OCI-LY1 (cell line): ENCODE measurements around the gene GSG1L.

Source experiments
- H2AFZ ChIP-seq: fragments of 200-600 bp; sonication (generic), shearing (Covaris generic); 2 replicates; pipeline ENCODE4 v1.6.0; 2014; ENCODE audit warnings: antibody characterized with exemption, mild to moderate bottlenecking, low read length
- H3F3A ChIP-seq: fragments of 200-600 bp; sonication (generic), shearing (Covaris generic); 2 replicates; pipeline ENCODE4 v1.6.0; 2014; ENCODE audit warnings: mild to moderate bottlenecking, antibody characterized with exemption, low read length, moderate library complexity; ENCODE audit not compliant: insufficient read depth
- H3K27ac ChIP-seq: fragments of 200-600 bp; sonication (generic); 2 replicates; pipeline ENCODE4 v1.5.1; 2014; ENCODE audit warnings: low read length, mixed run types, mild to moderate bottlenecking, low read depth; ENCODE audit not compliant: poor library complexity, severe bottlenecking
- H3K27me3 ChIP-seq: fragments of 200-600 bp; sonication (generic); 2 replicates; pipeline ENCODE4 v1.6.0; 2014; ENCODE audit warnings: antibody characterized with exemption, mild to moderate bottlenecking, low read length, moderate library complexity; ENCODE audit not compliant: insufficient read depth
- H3K36me3 ChIP-seq: fragments of 200-600 bp; sonication (generic); 2 replicates; pipeline ENCODE4 v1.6.1; 2014; ENCODE audit warnings: mild to moderate bottlenecking, antibody characterized with exemption, low read length, moderate library complexity, mixed read lengths; ENCODE audit not compliant: insufficient read depth
- H3K4me1 ChIP-seq: fragments of 200-600 bp; sonication (generic); 2 replicates; pipeline ENCODE4 v1.5.1; 2014; ENCODE audit warnings: mild to moderate bottlenecking, low read length, moderate library complexity; ENCODE audit not compliant: insufficient read depth, severe bottlenecking
- H3K4me2 ChIP-seq: fragments of 200-600 bp; sonication (generic), shearing (Covaris generic); 2 replicates; pipeline ENCODE4 v1.6.1; 2014; ENCODE audit warnings: low read length
- H3K4me3 ChIP-seq: fragments of 200-600 bp; sonication (generic); 2 replicates; pipeline ENCODE4 v1.5.1; 2014; ENCODE audit warnings: low read length, low read depth, mild to moderate bottlenecking, mixed read lengths; ENCODE audit not compliant: poor library complexity, severe bottlenecking
- H3K79me2 ChIP-seq: fragments of 200-600 bp; shearing (Covaris generic); 2 replicates; pipeline ENCODE4 v1.6.1; 2016; ENCODE audit warnings: mixed run types, low read length, mixed read lengths; ENCODE audit not compliant: insufficient read depth
- H3K9ac ChIP-seq: fragments of 200-600 bp; sonication (generic), shearing (Covaris generic); 2 replicates; pipeline ENCODE4 v1.6.1; 2014; ENCODE audit warnings: mild to moderate bottlenecking, low read length, mixed read lengths
- H3K9me2 ChIP-seq: fragments of 200-600 bp; sonication (generic), shearing (Covaris generic); 2 replicates; pipeline ENCODE4 v1.6.1; 2014; ENCODE audit warnings: low read depth, mild to moderate bottlenecking, low read length, mixed read lengths
- H3K9me3 ChIP-seq: fragments of 200-600 bp; shearing (Covaris generic); 2 replicates; pipeline ENCODE4 v1.6.1; 2014; ENCODE audit warnings: low read length, mixed read lengths
- H4K20me1 ChIP-seq: fragments of 200-600 bp; sonication (generic), shearing (Covaris generic); 2 replicates; pipeline ENCODE4 v1.6.0; 2016; ENCODE audit warnings: mild to moderate bottlenecking, low read length; ENCODE audit not compliant: insufficient read depth
- EZH2 ChIP-seq: fragments of 200-600 bp; sonication (generic), shearing (Covaris generic); IDR thresholded peaks from 2 replicates; pipeline ENCODE4 v1.8.0; 2017; ENCODE audit warnings: borderline replicate concordance, mixed run types, mild to moderate bottlenecking, antibody characterized with exemption, low read length, moderate library complexity, mixed read lengths
- TF ChIP-seq, protein P1 (sequence below): fragments of 200-600 bp; sonication (generic), shearing (Covaris generic); IDR thresholded peaks from 2 replicates; pipeline ENCODE4 v1.5.1; 2017; ENCODE audit warnings: mild to moderate bottlenecking, antibody characterized with exemption, low read length, moderate library complexity, mixed read lengths

Gene GSG1L

DNA sequence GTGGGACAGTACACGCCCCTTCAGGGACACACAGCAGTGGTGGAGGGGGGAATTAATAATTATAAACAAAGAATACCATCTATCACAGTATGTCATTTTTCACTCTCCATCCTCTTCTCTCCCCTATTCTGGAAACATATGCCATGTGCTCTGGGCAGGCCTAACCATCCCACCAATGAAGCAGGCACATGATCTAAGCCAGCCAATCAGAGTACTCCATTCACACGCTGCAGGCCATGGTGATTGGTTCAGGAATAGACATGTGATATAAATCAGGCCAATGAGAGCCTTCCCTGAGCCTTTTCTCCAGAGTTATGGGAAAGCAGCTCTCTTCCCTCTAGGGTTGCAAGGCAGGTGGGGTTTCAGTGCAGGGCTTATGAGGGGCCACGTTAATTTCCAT lies 36.5 kb downstream of the GSG1L start:
- H3F3A ChIP-seq = no peaks in the 10 kb centered on the region
- no peaks in the 10 kb centered on the region for H3K27me3 ChIP-seq
- no peaks in the 10 kb centered on the region for H3K79me2 ChIP-seq
- peaks cover 5% of the 10 kb centered on the region; the same call in 1 of the 2 replicates for H3K9me3 ChIP-seq
- H3K4me2 ChIP-seq = no peak overlapping the region
- no peak overlapping the region for H3K4me3 ChIP-seq
- no peak overlapping the region for H2AFZ ChIP-seq
- H3K27ac ChIP-seq = no peak overlapping the region
- H3K4me1 ChIP-seq = no peaks in the 10 kb centered on the region
- H3K36me3 ChIP-seq = no peaks in the 10 kb centered on the region
- no peaks in the 10 kb centered on the region for H3K9me2 ChIP-seq
- no peak overlapping the region for H3K9ac ChIP-seq
- no peak for TF ChIP-seq EZH2
- H4K20me1 ChIP-seq = no peaks in the 10 kb centered on the region

DNA sequence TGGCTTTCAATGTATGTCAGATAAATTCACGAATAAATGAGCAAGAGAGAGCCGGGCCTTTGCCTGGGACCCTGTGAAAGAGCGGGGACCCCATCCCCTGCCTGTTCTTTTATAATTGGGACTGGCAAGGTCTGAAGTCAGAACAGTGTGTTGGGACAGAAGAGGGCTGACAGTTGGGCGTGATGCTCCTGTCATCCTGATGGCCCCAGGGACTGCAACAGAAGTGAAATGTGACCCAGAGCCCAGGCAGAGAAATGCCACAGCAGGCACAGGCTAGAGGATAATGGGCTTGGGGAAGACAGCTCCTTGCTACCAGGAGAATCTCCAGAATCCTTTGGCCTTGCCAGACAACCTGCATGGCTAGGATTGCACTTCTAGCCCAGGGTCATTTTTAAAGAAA lies 37.9 kb downstream of the GSG1L start:
- no peaks in the 10 kb centered on the region for H3K27me3 ChIP-seq
- no peaks in the 10 kb centered on the region for H3K9me2 ChIP-seq
- H3K36me3 ChIP-seq = no peaks in the 10 kb centered on the region
- no peak for TF ChIP-seq EZH2
- TF ChIP-seq, protein P1, sequence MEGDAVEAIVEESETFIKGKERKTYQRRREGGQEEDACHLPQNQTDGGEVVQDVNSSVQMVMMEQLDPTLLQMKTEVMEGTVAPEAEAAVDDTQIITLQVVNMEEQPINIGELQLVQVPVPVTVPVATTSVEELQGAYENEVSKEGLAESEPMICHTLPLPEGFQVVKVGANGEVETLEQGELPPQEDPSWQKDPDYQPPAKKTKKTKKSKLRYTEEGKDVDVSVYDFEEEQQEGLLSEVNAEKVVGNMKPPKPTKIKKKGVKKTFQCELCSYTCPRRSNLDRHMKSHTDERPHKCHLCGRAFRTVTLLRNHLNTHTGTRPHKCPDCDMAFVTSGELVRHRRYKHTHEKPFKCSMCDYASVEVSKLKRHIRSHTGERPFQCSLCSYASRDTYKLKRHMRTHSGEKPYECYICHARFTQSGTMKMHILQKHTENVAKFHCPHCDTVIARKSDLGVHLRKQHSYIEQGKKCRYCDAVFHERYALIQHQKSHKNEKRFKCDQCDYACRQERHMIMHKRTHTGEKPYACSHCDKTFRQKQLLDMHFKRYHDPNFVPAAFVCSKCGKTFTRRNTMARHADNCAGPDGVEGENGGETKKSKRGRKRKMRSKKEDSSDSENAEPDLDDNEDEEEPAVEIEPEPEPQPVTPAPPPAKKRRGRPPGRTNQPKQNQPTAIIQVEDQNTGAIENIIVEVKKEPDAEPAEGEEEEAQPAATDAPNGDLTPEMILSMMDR = no peak
- no peaks in the 10 kb centered on the region for H3K79me2 ChIP-seq
- no peak overlapping the region for H3K9ac ChIP-seq
- peaks cover 5% of the 10 kb centered on the region; the same call in 1 of the 2 replicates for H3K9me3 ChIP-seq
- H2AFZ ChIP-seq = no peak overlapping the region
- H3K4me3 ChIP-seq = no peak overlapping the region
- H3K4me2 ChIP-seq = no peak overlapping the region
- H3F3A ChIP-seq = no peaks in the 10 kb centered on the region
- H3K4me1 ChIP-seq = no peaks in the 10 kb centered on the region
- no peaks in the 10 kb centered on the region for H4K20me1 ChIP-seq
- no peak overlapping the region for H3K27ac ChIP-seq

DNA sequence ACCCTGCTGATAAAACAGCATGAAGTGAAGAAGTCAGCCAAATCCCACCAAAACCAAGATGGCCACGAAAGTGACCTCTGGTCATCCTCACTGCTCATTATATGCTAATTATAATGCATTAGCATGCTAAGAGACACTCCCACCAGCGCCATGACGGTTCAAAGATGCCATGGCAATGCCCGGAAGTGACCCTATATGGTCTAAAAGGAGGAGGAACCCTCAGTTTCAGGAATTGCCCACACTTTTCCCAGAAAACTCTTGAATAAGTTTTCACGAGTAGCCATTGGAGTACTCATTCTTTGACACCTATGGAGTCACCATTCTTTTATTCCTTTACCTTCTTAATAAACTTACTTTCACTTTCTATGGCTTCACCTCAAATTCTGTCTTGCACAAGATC lies 44.3 kb downstream of the GSG1L start:
- Histone ChIP-seq H3K79me2 (no peaks in the 10 kb centered on the region), H3K4me3 (no peak overlapping the region), H4K20me1 (no peaks in the 10 kb centered on the region), H3K9ac (no peak overlapping the region), H3K9me3 (no peaks in the 10 kb centered on the region), H3K4me1 (no peaks in the 10 kb centered on the region), H3K4me2 (no peak overlapping the region), H2AFZ (no peak overlapping the region), H3K9me2 (no peaks in the 10 kb centered on the region), H3K27ac (no peak overlapping the region), H3F3A (no peaks in the 10 kb centered on the region), H3K36me3 (no peaks in the 10 kb centered on the region), H3K27me3 (no peaks in the 10 kb centered on the region; the same call in 1 of the 2 replicates)
- TF ChIP-seq, protein P1 = no peak
- no peak for TF ChIP-seq EZH2

DNA sequence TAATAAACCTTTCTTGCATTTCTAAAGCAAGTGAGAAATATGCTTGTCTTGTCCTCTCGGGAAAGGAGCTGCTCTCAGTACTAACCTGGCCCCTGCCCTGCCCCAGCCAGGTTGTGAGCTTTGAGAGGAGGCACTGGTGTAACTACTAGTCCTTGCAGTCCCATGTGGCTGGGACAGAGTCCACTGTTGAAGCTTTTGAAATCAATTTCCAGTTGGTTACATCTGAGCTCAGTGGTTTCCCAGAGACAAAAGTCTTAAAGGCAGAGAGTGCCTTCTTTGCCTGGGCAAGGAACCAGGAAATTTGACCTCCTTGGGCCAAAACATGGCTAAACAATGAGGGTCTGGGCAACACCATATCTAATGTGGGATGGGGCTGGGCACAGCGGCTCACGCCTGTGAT lies 48.7 kb downstream of the GSG1L start:
- TF ChIP-seq, protein P1 = no peak
- TF ChIP-seq EZH2 = no peak
- Histone ChIP-seq H3K79me2 (no peaks in the 10 kb centered on the region), H3K27me3 (no peaks in the 10 kb centered on the region; the same call in 1 of the 2 replicates), H3K9me3 (no peaks in the 10 kb centered on the region), H4K20me1 (no peaks in the 10 kb centered on the region), H3F3A (no peaks in the 10 kb centered on the region), H3K36me3 (no peaks in the 10 kb centered on the region), H2AFZ (no peak overlapping the region), H3K27ac (no peak overlapping the region), H3K9me2 (no peaks in the 10 kb centered on the region), H3K4me1 (no peaks in the 10 kb centered on the region), H3K9ac (no peak overlapping the region), H3K4me3 (no peak overlapping the region), H3K4me2 (no peak overlapping the region)
